ENCODE results near the gene VTI1A. TPM values are rescaled to one million over a fixed set of nuclear protein-coding genes. Genes with fewer than 3 reads are reported as not detected.

The VTI1A gene
- total RNA-seq, 1 experiment from 2014 or later: 28.6 TPM

DNA sequence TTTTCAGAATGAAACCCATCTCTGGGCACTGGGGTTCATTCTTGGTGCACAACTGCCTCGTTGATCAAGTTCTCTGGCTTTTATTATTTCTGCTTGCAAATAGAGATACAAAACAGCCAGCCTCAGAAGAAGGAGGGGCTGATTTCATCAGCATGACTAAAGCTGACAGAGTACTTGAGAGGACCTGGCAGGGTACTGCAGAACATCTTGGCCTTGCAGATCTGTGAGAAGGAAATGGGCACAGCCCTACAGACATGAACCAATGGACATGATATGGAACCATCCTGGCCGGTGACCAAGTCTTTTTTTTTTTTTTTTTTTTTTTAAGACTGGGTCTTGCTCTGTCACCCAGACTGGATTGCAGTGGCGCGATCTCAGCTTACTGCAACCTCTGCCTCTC, 240.6 kb downstream of the VTI1A start:
- H3K4me1 Mint-ChIP-seq (ENCODE audit: low read depth, unreplicated experiment): no peaks in the 10 kb centered on the region
- TF ChIP-seq, protein P1, sequence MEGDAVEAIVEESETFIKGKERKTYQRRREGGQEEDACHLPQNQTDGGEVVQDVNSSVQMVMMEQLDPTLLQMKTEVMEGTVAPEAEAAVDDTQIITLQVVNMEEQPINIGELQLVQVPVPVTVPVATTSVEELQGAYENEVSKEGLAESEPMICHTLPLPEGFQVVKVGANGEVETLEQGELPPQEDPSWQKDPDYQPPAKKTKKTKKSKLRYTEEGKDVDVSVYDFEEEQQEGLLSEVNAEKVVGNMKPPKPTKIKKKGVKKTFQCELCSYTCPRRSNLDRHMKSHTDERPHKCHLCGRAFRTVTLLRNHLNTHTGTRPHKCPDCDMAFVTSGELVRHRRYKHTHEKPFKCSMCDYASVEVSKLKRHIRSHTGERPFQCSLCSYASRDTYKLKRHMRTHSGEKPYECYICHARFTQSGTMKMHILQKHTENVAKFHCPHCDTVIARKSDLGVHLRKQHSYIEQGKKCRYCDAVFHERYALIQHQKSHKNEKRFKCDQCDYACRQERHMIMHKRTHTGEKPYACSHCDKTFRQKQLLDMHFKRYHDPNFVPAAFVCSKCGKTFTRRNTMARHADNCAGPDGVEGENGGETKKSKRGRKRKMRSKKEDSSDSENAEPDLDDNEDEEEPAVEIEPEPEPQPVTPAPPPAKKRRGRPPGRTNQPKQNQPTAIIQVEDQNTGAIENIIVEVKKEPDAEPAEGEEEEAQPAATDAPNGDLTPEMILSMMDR (IDR thresholded peaks at IDR 0.05; ENCODE audit: unreplicated experiment): no peak
- CTCF ChIA-PET: interaction anchor here (0.7 to 1.0 kb wide), 2 partner anchors 243 to 439 kb away, joined by 6 to 8 read pairs; no protein-coding TSS in a partner anchor
- H3K27me3 Mint-ChIP-seq (ENCODE audit: unreplicated experiment): no peaks in the 10 kb centered on the region
- intact Hi-C loops (cut with micrococcal nuclease; ENCODE audit: unreplicated experiment): no loop called here
- H3K9me3 Mint-ChIP-seq (ENCODE audit: low read depth, unreplicated experiment): no peaks in the 10 kb centered on the region
- H3K36me3 Mint-ChIP-seq (ENCODE audit: insufficient read depth, unreplicated experiment): no peaks in the 10 kb centered on the region
- no peak overlapping the region for H3K27ac Mint-ChIP-seq (ENCODE audit: unreplicated experiment)
- no TSS peak for BruUV-seq (replicated peaks)
- H3K4me3 Mint-ChIP-seq (ENCODE audit: low read depth, unreplicated experiment): no peak overlapping the region
- DNase-seq: no peak

DNA sequence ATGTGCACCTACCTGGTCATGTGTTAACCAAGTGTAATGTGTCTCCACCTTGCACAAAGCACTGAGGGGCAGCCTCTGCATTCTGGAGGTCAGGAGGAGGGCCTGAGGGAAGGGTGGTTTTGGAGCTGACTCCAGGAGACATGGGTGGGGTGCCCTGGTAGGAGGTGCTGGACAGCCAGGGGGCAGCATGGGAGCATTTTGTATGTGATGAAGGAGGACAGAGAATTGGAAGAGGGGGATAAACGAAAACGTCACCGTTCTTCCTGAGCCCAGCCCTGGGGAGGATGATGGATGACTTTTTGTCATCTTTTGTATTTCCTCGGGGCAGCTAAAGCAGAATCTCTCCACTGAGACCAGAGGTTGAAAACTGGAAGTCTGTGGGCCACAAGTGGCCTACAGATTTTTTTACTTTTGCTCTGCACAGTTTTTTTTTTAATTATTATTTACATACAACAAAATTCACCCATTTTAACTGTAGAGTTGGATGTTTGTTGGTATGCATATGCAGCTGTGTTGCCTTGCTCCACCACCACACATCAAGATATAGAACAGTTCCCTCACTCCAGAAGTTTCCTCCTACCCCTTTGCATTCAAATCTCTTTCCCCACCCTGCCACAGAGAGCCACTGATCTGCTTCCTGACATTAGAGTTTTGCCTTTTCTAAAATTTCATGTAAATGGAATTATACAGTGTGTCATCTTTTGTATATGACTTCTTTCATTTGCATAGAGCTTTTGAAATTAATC, 242.5 kb downstream of the VTI1A start:
- Mint-ChIP-seq H3K4me1 (ENCODE audit: low read depth, unreplicated experiment) (no peaks in the 10 kb centered on the region), H3K4me3 (ENCODE audit: low read depth, unreplicated experiment) (no peak overlapping the region), H3K27me3 (ENCODE audit: unreplicated experiment) (no peaks in the 10 kb centered on the region), H3K36me3 (ENCODE audit: insufficient read depth, unreplicated experiment) (no peaks in the 10 kb centered on the region), H3K27ac (ENCODE audit: unreplicated experiment) (no peak overlapping the region), H3K9me3 (ENCODE audit: low read depth, unreplicated experiment) (no peaks in the 10 kb centered on the region)
- CTCF ChIA-PET: no interaction called here
- DNase-seq: peak; percentile 50
- BruUV-seq (replicated peaks): no TSS peak
- intact Hi-C loops (cut with micrococcal nuclease; ENCODE audit: unreplicated experiment): no loop called here
- TF ChIP-seq, protein P1 (IDR thresholded peaks at IDR 0.05; ENCODE audit: unreplicated experiment): peak; percentile 13

DNA sequence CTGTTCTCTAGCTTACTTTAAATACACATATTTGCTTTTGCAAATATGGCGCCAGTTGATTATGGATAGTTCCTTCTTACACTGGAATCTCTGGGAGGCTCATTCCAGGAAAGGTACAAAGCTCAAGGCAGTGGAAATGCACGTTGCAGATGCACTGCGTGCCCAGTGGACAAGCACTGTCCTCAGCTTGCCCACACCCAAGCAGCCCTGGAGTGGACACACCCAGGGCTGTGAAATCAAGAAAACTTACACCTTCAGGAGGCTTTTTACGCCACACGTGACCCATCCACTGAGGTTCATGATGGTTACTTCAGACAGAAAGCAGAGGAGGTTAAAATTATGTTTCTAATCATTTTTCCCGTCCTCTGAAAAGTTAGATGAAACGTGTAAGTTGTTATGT, 248.5 kb downstream of the VTI1A start:
- H3K27me3 Mint-ChIP-seq (ENCODE audit: unreplicated experiment): no peaks in the 10 kb centered on the region
- H3K4me3 Mint-ChIP-seq (ENCODE audit: low read depth, unreplicated experiment): no peak overlapping the region
- H3K9me3 Mint-ChIP-seq (ENCODE audit: low read depth, unreplicated experiment): no peaks in the 10 kb centered on the region
- DNase-seq: no peak
- no peaks in the 10 kb centered on the region for H3K36me3 Mint-ChIP-seq (ENCODE audit: insufficient read depth, unreplicated experiment)
- TF ChIP-seq, protein P1 (IDR thresholded peaks at IDR 0.05; ENCODE audit: unreplicated experiment): no peak
- BruUV-seq (replicated peaks): no TSS peak
- no peak overlapping the region for H3K27ac Mint-ChIP-seq (ENCODE audit: unreplicated experiment)
- intact Hi-C loops (cut with micrococcal nuclease; ENCODE audit: unreplicated experiment): no loop called here
- CTCF ChIA-PET: no interaction called here
- H3K4me1 Mint-ChIP-seq (ENCODE audit: low read depth, unreplicated experiment): no peaks in the 10 kb centered on the region

DNA sequence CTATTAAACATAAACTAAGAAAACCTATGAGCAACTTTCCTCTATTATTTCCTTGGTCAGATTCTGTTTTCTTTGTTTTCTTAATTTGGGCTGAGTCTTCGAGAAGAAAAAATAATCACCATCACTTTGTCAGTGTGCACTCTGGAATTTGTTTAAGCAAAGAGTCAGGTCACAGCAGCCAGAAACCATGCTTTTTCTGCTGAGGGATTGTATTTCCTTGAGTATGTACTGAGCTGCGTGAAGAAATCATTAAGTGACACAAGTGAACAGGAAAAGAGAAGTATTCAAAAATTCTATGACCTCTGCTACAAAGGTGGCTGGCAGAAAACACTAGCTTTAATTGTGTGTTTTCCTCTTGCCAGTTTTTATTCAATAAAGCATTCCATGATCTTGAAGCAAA, 249.6 kb downstream of the VTI1A start:
- no peak for DNase-seq
- Mint-ChIP-seq H3K36me3 (ENCODE audit: insufficient read depth, unreplicated experiment) (no peaks in the 10 kb centered on the region), H3K4me1 (ENCODE audit: low read depth, unreplicated experiment) (no peaks in the 10 kb centered on the region), H3K27me3 (ENCODE audit: unreplicated experiment) (no peaks in the 10 kb centered on the region), H3K9me3 (ENCODE audit: low read depth, unreplicated experiment) (no peaks in the 10 kb centered on the region), H3K27ac (ENCODE audit: unreplicated experiment) (no peak overlapping the region), H3K4me3 (ENCODE audit: low read depth, unreplicated experiment) (no peak overlapping the region)
- BruUV-seq (replicated peaks): no TSS peak
- CTCF ChIA-PET: no interaction called here
- intact Hi-C loops (cut with micrococcal nuclease; ENCODE audit: unreplicated experiment): no loop called here
- TF ChIP-seq, protein P1 (IDR thresholded peaks at IDR 0.05; ENCODE audit: unreplicated experiment): no peak

All from Calu3 (cell line).